K562 (cell line): Measurements from ENCODE around the gene ZKSCAN3. TPM values are rescaled to one million over a fixed set of nuclear protein-coding genes. Genes with fewer than 3 reads are reported as not detected.

Experiments used
- CBX8 ChIP-seq: fragments of 200-600 bp; sonication (generic); IDR thresholded peaks from 2 replicates; pipeline ENCODE4 v1.6.1; 2012; ENCODE audit warnings: borderline replicate concordance, mixed run types, low read depth, mild to moderate bottlenecking, moderate library complexity, mixed read lengths, low read length, control low read depth, inconsistent platforms; ENCODE audit not compliant: poor library complexity, severe bottlenecking; ENCODE audit errors: extremely low read depth
- CC2D1A ChIP-seq: fragments of 450-650 bp; IDR thresholded peaks from 2 replicates; pipeline ENCODE4 v1.6.1; 2017; ENCODE audit warnings: mild to moderate bottlenecking
- E2F1 ChIP-seq: sonication (generic); formaldehyde crosslinking; IDR thresholded peaks from 2 replicates; pipeline ENCODE4 v1.8.1; 2023; ENCODE audit warnings: mild to moderate bottlenecking, missing genetic modification reagents, moderate library complexity
- GTF2B ChIP-seq: IDR thresholded peaks from 2 replicates; pipeline ENCODE4 v1.6.1; 2011; ENCODE audit not compliant: insufficient read length; ENCODE audit errors: extremely low read depth
- ILF3 ChIP-seq: fragments of 450-650 bp; IDR thresholded peaks from 2 replicates; pipeline ENCODE4 v1.6.1; 2018; ENCODE audit warnings: antibody characterized with exemption, mild to moderate bottlenecking, moderate library complexity, borderline replicate concordance
- MCM7 ChIP-seq, 2 experiments: fragments of 450-650 bp; IDR thresholded peaks; 2 replicates each; pipeline ENCODE4 v1.6.1; 2016 to 2018
- NFE2 ChIP-seq: IDR thresholded peaks from 2 replicates; pipeline ENCODE4 v1.6.1; 2014; ENCODE audit warnings: antibody characterized with exemption, low read depth
- NFE2L1 ChIP-seq: fragments of 450-650 bp; IDR thresholded peaks from 2 replicates; pipeline ENCODE4 v1.6.1; 2016; ENCODE audit warnings: missing genetic modification characterization, low read depth, mild to moderate bottlenecking, missing compliant biosample characterization, moderate library complexity, borderline replicate concordance
- NFXL1 ChIP-seq: fragments of 450-650 bp; formaldehyde crosslinking; IDR thresholded peaks from 2 replicates; pipeline ENCODE4 v1.4.0; 2021; ENCODE audit warnings: mild to moderate bottlenecking
- NR3C1 ChIP-seq: sonication (generic); formaldehyde crosslinking; IDR thresholded peaks from 2 replicates; pipeline ENCODE4 v1.8.1; 2022; ENCODE audit warnings: missing genetic modification reagents
- PHB2 ChIP-seq: fragments of 450-650 bp; IDR thresholded peaks from 2 replicates; pipeline ENCODE4 v1.6.1; 2017; ENCODE audit warnings: low read depth
- PHF8 ChIP-seq: fragments of 200-600 bp; sonication (generic); IDR thresholded peaks from 2 replicates; pipeline ENCODE4 v1.6.1; 2012; ENCODE audit warnings: mixed run types, mild to moderate bottlenecking, inconsistent platforms, low read length, moderate library complexity, borderline replicate concordance
- RAD21 ChIP-seq, 2 experiments: fragments of 250-450 bp in 1 of 2; fragments of 450-650 bp in 1 of 2; sonication (Bioruptor Pico) in 1 of 2; formaldehyde crosslinking in 1 of 2; IDR thresholded peaks in 1 of 2; conservative IDR thresholded peaks in 1 of 2; 2 replicates each; pipeline versions ENCODE4 v1.4.0 to v1.8.0; 2020 to 2022; ENCODE audit warnings: mild to moderate bottlenecking in 2 of 2, moderate library complexity in 1 of 2
- RHOXF2B ChIP-seq: fragments of 250-450 bp; sonication (Bioruptor Pico); conservative IDR thresholded peaks from 2 replicates; pipeline ENCODE4 v1.5.1; 2021
- SIN3B ChIP-seq: fragments of 450-650 bp; IDR thresholded peaks from 2 replicates; pipeline ENCODE4 v1.6.1; 2017; ENCODE audit warnings: low read depth, mild to moderate bottlenecking, moderate library complexity
- SOX6 ChIP-seq: fragments of 450-650 bp; IDR thresholded peaks from 2 replicates; pipeline ENCODE4 v1.6.1; 2014; ENCODE audit warnings: mild to moderate bottlenecking
- THRAP3 ChIP-seq: fragments of 450-650 bp; IDR thresholded peaks from 2 replicates; pipeline ENCODE4 v1.6.1; 2016; ENCODE audit warnings: mild to moderate bottlenecking, inconsistent platforms, borderline replicate concordance
- ZBTB2 ChIP-seq: fragments of 450-650 bp; IDR thresholded peaks from 2 replicates; pipeline ENCODE4 v1.6.1; 2016; ENCODE audit warnings: antibody characterized with exemption
- ZNF12 ChIP-seq: sonication (generic); formaldehyde crosslinking; IDR thresholded peaks from 2 replicates; pipeline ENCODE4 v1.4.0; 2020; ENCODE audit warnings: mild to moderate bottlenecking, missing genetic modification reagents
- polyA plus RNA-seq, 8 experiments: library from polyadenylated mRNA; depleted of rRNA in 4 of 8; stranded (reverse) in 5 of 8; unstranded in 3 of 8; fragments of >200 nt; fragmentation: Nextera tagmentation in 2 of 8; fragmentation: Illumina TruSeq in 1 of 8; extraction: Ambion mirVana in 2 of 8; extraction: Trizol in 1 of 8; gene quantifications; 2 replicates each; pipeline versions ENCODE4 v1.2.1 to v1.2.3, GENCODE V29; 2011 to 2014; ENCODE audit warnings: inconsistent platforms in 1 of 8, missing spikeins in 1 of 8
- total RNA-seq, 7 experiments: library from RNA; depleted of rRNA in 6 of 7; stranded (reverse); fragments of >200 nt in 6 of 7; fragmentation: Illumina TruSeq in 2 of 7; extraction: Trizol in 2 of 7; gene quantifications; 2 replicates each; pipeline versions ENCODE4 v1.2.1 to v1.2.3, GENCODE V29; 2011 to 2021; ENCODE audit warnings: low replicate concordance in 1 of 7
- TF ChIP-seq, protein P1 (sequence below): fragments of 200-800 bp; sonication (Bioruptor generic); IDR thresholded peaks from 2 replicates; pipeline ENCODE4 v1.6.1; 2017; ENCODE audit warnings: missing genetic modification characterization, missing compliant biosample characterization
- TF ChIP-seq, protein P2 (sequence below): sonication (generic); formaldehyde crosslinking; IDR thresholded peaks from 2 replicates; pipeline ENCODE4 v1.8.0; 2022; ENCODE audit warnings: mild to moderate bottlenecking, missing genetic modification reagents

ZKSCAN3 gene
- total and polyA plus RNA-seq, 9 of the 15 experiments (the other 6 are each of a cell fraction or from before 2014, with no cell fraction given) = 3.0 to 12.4 (median 10.2) TPM

DNA sequence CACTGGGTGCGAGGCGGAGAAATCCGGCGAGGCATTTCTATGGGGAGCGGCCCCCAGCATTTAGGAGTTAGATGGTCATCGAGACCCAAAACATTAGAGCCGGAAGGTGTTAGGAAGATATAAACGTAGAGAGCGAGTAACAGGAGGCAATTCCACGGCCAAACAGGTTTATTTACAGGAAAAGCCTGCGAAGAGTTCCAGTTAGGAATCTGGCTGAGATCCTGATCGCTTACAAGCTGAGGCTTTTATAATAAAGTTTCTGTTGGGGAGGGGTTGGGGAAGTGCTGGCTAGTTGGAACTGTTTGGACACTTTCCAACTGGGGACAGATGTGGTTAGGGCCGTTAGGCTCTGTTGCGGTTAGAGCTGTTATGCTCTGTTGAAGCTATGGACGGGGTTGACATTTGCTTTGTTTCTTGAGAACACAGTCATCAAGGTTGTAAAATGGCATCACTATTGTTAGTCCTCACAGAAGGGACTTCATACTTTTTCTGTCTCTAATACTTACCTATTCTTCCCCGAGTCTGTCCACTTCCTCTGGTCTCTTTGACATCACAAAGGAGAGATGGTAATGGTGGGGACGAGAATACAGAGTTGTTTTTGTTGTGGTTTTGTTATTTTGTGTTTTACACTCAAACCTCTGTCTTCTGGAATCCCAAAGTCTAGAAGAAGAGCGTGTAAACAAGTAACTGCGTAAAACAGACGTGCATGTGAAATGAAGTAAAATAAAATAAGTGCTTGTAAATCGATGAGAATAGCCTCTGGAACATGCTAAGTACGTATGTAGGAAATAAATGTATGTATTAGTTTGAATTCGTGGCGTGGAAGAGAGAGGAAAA lies 13.2 kb upstream of the ZKSCAN3 start (continued):
- TF ChIP-seq ZNF12 (CRISPR knock-in tag) = no peak
- TF ChIP-seq ILF3 = no peak; the same call in 1 of the 2 replicates
- TF ChIP-seq, protein P1, sequence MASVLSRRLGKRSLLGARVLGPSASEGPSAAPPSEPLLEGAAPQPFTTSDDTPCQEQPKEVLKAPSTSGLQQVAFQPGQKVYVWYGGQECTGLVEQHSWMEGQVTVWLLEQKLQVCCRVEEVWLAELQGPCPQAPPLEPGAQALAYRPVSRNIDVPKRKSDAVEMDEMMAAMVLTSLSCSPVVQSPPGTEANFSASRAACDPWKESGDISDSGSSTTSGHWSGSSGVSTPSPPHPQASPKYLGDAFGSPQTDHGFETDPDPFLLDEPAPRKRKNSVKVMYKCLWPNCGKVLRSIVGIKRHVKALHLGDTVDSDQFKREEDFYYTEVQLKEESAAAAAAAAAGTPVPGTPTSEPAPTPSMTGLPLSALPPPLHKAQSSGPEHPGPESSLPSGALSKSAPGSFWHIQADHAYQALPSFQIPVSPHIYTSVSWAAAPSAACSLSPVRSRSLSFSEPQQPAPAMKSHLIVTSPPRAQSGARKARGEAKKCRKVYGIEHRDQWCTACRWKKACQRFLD (CRISPR knock-in tag) = peak; percentile 99
- TF ChIP-seq E2F1 (CRISPR knock-in tag) = no peak; the same call in 1 of the 2 replicates
- TF ChIP-seq THRAP3 = peak; percentile 89; the same call in 1 of the 2 replicates
- 0 out of 2 replicates have a peak, but pooled peaks have one; percentile 1 for TF ChIP-seq PHB2
- TF ChIP-seq PHF8 = no peak; the same call in 1 of the 2 replicates
- TF ChIP-seq SOX6 = peak; percentile 98
- peak; percentile 91 for TF ChIP-seq NFXL1 (CRISPR knock-in tag)
- no peak for TF ChIP-seq GTF2B
- no peak; the same call in 1 of the 2 replicates for TF ChIP-seq NFE2L1
- no peak for TF ChIP-seq RHOXF2B
- TF ChIP-seq NFE2 = no peak
- peak; percentile 10; the same call in 1 of the 2 replicates for TF ChIP-seq CC2D1A
- no peak; the same call in 1 of the 2 replicates for TF ChIP-seq SIN3B
- 0 out of 4 replicates have a peak, but pooled peaks of 1 of the 2 experiments have one; percentile 66 for TF ChIP-seq MCM7 (IDR thresholded peaks at IDR 0.05)
- TF ChIP-seq NR3C1 (CRISPR knock-in tag) = no peak
- no peak for TF ChIP-seq CBX8
- TF ChIP-seq, protein P2, sequence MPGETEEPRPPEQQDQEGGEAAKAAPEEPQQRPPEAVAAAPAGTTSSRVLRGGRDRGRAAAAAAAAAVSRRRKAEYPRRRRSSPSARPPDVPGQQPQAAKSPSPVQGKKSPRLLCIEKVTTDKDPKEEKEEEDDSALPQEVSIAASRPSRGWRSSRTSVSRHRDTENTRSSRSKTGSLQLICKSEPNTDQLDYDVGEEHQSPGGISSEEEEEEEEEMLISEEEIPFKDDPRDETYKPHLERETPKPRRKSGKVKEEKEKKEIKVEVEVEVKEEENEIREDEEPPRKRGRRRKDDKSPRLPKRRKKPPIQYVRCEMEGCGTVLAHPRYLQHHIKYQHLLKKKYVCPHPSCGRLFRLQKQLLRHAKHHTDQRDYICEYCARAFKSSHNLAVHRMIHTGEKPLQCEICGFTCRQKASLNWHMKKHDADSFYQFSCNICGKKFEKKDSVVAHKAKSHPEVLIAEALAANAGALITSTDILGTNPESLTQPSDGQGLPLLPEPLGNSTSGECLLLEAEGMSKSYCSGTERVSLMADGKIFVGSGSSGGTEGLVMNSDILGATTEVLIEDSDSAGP = no peak
- no peak; a peak in 2 of 4 replicates for TF ChIP-seq RAD21 (CRISPR knock-in tag; conservative IDR thresholded peaks at IDR 0.05 in 1 of 2, IDR thresholded peaks at IDR 0.05 in 1 of 2)
- no peak for TF ChIP-seq ZBTB2
